Superior temporal gyrus (tissue), 1 donor: Measurements from ENCODE around the gene IRGQ.
"Not testable (repeated sequence)": the region's sequence is repeated elsewhere in the genome, so short reads cannot be mapped to it uniquely, and the experiment has no call there.

Experiments
- DNase-seq: peaks from one replicate; pipeline ENCODE4 v3.0.0-alpha.2; 2016; ENCODE audit errors: extremely low spot score

IRGQ gene, protein sequence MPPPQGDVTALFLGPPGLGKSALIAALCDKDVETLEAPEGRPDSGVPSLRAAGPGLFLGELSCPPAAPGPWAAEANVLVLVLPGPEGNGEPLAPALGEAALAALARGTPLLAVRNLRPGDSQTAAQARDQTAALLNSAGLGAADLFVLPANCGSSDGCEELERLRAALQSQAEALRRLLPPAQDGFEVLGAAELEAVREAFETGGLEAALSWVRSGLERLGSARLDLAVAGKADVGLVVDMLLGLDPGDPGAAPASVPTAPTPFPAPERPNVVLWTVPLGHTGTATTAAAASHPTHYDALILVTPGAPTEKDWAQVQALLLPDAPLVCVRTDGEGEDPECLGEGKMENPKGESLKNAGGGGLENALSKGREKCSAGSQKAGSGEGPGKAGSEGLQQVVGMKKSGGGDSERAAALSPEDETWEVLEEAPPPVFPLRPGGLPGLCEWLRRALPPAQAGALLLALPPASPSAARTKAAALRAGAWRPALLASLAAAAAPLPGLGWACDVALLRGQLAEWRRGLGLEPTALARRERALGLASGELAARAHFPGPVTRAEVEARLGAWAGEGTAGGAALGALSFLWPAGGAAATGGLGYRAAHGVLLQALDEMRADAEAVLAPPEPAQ

DNA sequence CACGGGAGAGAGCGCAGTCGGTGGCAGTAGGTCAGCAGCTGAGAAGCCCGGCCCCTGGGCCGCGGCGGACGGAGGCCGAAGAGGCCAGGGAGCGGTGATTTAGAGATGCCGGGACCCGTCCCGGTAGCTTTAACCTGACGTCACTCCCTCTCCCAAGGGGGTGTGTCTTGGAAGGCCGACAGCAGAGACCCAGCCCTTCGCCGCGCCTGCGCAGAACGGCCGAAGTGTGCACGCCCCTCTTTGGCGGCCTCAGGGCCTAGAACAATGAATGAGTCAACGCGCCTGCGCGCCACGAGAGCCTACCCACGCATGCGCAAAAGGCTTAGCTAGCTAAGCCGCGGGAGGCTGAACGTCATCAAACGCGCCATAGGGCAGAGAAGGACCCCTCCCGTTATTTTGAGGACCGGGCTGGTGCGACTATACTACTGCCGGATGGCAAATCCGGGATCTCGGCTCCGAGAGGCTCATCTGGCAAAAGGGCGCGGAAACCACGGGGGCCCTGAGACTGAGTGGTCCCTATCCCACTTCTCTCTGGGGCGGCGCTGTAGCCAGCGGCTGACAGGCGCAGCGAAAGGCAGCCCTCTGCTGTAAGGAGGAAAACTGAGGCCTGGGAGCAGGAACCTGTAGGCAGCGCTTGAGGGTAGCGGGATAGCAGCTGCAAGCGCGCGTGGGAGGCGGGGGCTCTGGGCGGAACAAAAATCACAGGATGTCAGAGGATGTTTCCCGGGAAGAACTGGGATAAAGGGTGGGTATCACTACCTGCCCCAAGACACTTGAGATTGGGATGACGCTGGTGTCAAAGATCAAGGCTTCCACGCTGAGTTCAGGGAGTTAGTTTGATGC, at the start of gene IRGQ, which contains the start of gene ZNF576:
Gene IRGQ, minus strand, starts transcription at position 136 of the 843 bp plus-strand sequence. CDS start 796 bp downstream, outside the sequence.
Gene ZNF576, plus strand, starts transcription at position 597 of the 843 bp plus-strand sequence. CDS start 514 bp downstream, outside the sequence.
- peak; percentile 100 for DNase-seq

DNA sequence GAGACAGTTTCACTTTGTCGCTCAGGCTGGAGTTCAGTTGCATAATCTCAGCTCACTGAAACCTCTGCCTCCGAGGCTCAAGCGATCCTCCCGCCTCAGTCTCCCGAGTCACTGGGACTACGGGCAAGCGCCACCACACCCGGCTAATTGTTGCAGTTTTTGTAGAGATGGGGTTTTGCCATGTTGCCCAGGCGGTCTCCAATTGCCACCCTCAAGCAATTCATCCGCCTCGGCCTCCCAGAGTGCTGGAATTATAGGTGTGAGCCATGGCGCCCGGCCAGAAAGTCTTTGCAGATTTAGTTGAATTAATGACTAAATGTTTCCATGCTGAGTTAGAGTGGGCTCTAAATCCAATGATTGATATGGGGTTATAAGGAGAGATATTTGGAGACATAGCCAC, 48.2 kb upstream of the IRGQ start:
- no peak for DNase-seq

DNA sequence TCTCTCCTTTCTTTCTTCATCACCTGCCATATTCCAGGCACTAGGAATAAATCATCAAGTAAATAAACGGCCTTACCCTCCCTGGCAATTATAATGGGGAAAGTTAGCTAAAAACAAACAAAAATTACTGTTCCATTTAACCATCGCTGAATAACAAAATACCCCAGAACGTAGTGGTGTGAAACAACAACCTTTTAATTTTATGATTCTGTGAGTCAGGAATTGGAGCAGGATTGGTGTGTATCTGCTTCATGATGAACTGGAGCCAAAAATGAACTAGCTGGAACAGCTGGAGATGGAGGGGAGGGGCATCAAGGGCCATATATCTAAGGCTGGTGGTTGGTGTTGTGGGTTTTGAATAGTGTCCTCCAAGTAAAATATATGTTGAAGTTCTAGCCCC, 47.4 kb upstream of the IRGQ start:
- DNase-seq = no peak

DNA sequence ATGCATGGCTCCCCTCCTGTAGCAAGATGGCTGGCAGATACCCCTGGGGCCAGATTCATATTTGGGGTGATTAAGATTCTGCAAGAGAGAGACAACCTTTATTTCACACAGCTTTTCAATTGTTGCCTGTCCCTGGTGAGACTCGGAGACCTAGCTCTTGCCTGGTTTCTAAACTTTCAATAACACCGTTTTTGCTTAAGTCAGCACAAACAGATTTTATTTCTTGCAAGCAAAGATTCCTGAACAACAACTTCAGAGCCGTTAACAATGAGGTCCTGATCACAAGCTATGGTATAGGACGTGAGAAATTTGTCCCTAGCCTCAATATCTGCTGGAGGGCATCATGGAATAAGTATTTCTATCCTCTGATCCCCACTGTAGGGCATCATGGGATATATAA, 46.6 kb upstream of the IRGQ start:
- DNase-seq = no peak

DNA sequence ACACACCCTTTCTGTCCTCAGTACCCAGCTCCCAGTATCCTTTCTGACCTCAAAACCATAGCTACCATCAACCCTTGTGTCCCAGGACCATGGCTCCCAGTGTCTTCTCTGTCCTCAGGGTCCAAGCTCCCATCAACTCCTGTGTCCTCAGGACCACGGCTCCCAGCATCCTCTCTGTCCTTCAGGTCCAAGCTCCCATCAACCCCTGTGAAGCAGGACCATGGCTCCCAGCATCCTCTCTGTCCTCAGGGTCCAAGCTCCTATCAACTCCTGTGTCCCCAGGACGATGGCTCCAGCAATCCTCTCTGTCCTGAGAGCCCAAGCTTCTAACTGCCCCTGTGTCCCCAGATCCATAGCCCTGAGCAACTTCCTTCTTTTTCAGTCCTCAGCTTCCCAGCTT, 45.4 kb upstream of the IRGQ start:
- DNase-seq = no peak

DNA sequence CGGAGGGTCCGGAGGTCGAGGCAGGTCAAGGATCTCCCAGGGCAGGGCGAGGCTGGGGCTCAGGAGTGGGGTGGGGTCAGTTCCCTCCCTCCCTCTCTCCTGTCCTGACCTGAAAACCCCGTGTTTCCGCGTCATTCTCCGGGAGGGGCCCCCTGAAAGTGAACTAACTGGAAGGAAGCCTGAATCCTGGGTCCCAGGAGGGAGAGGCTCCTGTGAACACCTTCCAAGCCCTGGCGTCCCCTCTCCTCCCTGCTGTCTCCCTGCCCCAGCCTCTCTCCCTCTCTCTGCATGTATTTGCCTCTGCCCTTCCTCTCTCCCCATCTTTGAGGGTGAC, 44.5 kb upstream of the IRGQ start:
- DNase-seq = no peak

DNA sequence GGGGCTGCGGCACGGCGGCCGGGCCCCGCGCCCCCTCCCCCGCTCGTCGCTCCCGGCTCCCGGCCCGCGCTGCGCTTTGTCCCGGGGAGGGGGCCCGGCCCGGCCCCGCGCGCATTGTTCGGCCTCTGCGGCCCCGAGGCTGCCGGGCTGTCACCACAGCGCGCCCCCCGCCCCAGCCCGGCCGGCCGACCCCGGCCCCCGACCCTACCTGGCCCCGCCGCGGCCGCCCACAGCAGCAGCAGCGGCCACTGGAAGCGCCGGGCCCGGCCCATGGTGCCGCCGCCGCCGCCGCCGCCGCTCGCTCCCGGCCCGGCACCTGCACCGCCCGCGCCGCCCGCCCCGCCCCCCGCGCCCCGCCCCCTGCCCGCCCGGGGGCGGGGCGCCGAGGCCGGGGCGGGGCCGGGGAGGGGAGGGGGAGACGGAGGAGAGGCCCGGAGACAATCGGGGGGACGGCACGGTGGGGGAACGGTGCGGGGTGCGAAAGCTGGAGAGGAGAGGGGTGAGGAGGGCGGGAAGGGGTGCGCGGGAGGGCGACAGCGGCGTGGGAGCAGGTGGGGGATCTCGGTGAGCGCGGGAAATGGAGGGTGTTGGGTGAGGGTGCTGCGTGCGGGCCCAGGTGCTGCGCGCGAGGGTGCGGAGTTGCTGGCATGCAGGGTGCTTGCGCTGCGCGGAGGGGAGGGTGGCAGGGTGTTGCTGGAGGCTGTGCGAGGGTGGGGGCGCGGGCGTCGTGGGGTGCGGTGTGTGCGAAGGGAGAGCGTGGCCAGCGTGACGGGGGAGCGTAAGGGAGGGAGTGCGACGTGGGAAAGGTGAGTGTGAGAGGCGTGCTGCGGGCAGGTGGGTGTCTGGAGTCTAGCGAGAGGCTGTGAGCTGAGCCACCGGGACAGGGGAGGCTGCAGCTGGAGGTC, 43.8 kb upstream of the IRGQ start, which contains the start of gene CADM4:
Gene CADM4, minus strand, starts transcription at position 332 of the 905 bp plus-strand sequence. Its CDS starts 60 bp downstream, at position 272.
- no peak for DNase-seq

DNA sequence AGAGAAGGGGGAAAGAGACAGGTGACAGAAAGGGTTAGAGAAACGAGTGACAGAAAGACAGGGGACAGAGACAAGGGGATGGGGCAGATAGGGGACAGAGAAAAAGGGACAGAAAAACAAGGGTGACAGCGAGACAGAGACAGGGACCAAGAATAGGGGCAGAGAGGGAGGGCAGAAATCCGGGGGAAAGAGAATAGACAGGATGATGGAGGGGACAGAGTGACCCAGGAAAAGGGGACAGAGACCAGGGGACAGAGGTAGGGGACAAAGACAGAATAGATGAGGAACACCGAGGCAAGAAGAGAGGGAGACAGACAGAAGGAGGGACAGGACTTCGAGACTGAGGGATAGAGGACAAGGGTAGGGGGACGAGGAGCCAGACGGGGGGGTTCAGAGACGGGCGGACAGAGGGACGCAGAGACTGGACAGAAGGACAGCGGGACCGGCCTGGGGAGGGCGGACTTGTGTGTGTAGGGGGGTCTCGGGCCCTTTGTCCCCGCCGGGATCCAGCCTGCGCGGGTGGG, 43.1 kb upstream of the IRGQ start:
- no peak for DNase-seq

DNA sequence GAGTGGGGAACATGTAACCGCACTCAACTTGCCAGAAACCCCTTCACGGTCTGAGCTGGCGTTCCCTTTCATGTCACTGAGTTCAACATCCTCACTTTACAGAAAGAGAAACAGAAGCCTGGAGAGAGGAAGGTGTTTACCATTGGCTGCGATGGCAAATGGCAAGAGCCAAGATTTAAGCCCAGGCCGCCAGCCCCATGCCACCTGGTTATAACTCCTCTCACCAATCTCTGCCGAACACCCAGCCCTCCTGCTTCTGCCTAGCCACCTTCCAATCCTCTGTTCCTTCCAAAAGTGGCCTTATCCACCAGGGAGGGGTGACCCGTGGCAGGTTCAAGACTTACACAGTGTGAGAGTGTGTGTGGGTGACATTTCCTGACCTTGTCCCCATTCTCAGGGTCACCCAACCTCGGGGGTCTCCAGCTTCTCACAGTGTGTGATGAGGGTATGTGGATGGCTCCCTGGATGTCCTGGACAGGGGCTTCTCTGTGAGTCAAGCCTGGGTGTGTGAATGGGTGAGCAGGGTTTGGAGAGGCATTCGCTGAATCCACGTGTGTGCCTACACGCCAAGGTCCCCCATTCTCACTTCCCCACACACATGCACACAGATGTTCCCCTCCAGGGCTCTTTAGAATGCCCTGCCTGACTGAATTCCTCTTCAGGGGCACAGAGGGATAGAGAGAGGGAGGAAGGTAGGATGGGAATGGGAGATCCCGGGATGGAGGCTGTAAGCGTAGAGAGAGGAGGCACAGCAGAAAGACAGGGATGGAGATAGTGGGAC, 42.5 kb upstream of the IRGQ start:
- DNase-seq = no peak

DNA sequence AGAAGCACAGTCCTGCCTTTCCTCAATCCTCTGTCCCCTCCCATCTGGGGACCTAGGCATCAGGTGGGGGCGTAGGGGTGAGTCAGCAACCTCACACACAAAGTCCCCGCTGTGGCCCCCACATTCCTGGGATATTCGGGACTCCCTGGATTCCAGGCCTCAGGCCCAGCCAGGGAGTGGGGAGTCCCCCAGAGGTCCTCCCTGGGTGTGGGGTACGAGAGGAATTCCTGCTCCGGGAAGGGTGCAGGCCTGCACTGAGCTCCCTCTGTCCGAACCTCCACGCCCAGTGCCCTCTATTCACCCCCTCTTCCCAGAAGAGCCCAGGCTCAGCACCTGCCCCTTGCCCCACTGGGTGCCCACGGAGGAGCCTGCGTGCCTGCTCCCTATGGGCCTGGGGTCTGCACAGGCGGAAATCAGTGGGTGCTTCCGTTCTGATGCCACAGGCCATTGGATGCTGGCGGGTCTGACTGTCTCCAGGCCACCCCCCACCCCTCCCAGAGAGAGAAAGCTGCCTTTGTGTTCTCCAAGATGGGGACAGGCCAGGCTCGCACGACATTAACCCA, 40.3 kb upstream of the IRGQ start:
- peak; percentile 70 for DNase-seq

DNA sequence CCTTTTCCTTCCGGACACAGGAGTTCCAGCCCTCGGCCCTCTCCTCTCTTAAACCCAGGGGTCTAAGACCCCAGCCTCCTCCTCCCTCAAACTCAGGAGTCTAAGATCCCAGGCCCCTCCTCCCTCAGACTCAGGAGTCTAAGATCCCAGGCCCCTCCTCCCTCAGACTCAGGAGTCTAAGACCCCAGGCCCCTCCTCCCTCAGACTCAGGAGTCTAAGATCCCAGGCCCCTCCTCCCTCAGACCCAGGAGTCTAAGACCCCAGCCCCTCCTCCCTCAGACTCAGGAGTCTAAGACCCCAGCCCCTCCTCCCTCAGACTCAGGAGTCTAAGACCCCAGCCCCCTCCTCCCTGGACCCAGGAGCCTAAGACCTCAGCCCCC, 39.6 kb upstream of the IRGQ start:
- not testable (repeated sequence) for DNase-seq

DNA sequence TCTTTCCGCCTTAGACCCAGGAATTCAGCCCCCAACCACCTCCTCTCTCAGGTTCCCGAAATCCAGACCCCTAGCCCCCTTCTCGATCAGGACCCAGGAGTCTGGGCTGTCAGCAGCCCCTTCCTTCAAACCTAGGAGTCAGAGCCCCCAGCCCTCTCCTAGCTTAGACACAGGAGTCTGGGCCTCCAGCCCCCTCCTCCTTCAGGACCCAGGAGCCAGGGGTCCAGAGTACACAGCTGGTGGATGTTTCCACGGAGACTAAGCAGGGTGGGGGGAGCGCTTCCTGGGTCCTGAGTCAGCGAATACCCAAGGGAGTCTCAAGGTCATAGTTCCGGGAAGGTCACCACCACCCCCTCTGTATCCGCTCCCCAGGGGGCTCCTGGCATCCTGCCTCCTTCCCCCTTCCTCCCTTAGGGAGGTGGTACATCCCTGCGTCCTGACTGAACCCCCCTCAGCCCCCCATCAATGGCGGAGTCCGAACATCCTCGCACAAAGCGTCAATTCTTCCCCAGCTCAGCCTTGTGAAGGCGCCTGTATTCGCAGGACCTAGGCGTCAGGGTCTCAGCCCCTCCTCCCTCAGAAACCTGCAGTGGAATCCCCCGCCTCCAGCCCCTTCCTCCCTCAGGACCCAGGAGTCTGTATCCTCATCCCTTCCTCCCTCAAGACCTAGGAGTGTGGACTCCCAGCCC, 39.1 kb upstream of the IRGQ start:
- DNase-seq = peak; percentile 81

DNA sequence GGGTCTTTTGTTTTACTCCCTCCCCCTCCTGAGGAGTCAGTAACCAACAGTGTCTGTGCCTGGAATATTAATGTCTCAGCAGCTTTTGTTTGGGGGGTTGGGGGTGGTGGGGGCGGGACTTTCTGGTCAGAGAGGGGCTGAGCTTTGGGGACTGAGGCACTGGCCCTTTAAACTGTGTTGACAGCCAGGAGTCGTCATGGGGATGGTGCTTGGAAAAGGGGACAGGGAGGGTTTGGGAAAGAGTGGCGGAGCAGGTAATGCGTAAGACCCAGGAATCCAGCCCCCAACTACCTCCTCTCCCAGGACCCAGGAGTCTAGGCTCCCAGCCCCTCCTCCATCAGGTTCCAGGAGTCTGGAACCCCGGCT, 38.6 kb upstream of the IRGQ start:
- peak; percentile 64 for DNase-seq

DNA sequence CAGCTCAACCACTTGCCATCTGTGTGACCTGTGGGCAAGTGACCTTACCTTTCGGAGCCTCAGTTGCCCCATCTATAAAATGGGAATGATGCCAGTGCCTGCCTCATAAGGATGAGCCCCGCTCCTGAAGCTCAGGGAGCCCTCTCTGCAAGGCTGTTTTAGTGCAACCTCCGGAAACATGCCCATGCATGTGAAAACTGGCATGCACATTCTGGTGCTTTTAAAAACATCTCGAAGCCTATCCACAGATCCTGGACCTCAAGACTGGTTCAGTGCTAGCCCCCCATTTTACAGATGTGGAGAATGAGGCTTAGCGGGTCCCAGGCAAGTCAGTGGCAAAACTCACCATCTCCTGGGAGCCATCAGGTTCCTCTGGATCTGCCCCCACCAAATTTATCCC, 38.1 kb upstream of the IRGQ start:
- peak; percentile 40 for DNase-seq

DNA sequence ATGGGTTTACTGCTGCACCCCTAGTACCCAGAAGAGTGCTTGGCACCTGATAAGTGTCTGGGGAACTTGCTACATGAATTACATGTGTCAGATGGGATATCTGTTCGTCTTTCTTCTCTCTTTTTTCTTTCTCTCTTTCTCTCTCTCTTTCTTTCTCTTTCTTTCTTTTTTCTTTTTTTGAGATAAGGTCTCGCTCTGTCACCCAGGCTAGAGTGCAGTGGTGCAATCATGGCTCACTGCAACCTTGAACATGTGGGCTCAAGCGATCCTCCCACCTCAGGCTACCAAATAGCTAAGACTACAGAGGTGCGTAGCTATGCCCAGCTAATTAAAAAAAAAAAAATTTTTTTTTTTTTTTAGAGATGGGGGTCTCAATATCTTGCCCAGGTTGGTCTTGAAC, 37.6 kb upstream of the IRGQ start:
- no peak for DNase-seq

DNA sequence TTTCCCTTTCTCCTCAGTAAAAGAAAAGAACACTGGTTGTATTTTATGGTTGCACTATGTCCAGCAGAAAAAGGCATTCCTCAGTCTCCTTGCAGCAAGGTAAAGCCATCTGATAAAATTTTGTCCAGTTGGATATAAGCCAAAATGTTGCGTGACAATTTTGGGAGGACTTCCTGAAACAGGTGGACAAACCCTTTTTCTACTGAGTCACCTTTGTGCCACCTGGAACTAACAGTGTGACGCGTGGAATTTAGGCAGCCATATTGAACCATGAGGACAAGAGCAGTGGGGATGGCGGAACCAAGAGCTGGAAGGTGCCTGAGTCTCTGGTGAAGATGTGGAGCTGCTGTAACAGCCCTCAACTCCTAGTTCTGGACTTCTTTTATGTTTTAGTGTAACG, 35.6 kb upstream of the IRGQ start:
- DNase-seq = no peak

DNA sequence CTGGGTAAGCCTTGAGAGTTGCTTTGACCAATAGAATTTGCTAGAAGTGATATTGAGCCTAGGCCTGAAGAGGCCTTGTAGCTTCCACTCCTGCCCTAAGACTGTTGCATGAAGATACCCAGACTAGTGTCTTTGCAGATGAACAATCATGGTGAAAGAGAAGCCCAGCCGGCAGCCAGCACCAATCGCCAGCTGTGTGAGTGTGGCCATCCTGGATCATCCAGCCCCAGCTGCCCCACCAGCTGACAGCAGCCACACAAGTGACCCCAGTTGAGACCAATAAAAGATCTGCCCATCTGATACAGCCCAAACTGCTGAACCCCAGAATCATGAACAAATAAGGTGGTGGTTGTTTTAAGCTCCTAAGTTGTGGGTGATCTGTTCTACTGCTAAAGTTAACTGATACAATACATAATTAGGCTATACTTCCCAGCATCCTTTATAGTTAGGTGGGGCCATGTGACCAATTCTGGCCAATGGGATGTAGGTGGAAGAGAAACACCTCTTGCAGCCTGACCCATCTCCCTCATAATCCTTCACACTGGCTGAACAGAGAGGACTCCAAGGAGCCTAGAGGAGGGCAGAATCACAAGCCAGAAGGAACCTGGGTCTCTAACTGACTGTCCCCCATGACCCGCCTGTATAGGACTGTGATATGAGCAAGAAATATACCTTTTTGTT, 32.9 kb upstream of the IRGQ start:
- DNase-seq = no peak

DNA sequence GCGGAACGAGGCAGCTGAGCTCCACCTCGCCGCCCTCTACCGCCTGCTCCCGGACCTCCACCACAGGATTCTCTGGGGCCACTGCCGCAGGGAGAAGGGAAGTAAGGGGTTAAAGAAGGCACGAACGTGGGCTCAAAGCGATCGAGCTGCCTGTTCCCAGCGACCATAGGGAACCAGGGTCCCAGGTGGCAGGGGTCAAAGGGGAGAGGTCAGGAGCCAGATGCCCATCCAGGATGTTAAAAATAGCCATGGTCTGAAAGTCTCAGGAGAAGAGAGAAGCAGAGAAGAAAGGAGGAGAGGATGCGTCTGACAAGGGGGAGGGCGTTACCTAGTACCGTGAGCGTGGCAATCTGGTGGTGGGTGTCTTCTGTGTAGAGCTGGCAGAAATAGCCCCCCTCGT, 30.9 kb upstream of the IRGQ start:
- DNase-seq = no peak
